Measurements from ENCODE around the gene CGRRF1. TPM values are rescaled to one million over a fixed set of nuclear protein-coding genes. Genes with fewer than 3 reads are reported as not detected.

Gene CGRRF1
- total RNA-seq, 1 experiment from 2014 or later = 19.1 TPM

DNA sequence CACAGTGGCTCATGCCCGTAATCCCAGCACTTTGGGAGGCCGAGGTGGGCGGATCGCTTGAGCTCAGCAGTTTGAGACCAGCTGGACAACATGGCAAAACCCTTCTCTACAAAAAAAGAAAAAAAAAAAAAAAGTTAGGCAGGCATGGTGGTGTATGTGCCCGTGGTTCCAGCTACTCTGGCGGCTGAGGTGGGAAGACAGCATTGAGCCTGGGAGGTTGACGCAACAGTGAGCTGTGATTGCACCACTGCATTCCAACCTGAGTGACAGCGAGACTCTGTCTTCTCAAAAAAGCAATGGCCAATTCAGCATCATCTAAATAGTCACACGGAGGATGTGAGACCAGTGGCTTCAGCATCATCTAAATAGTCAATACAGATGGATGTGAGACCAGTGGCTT is 46.8 kb downstream of the CGRRF1 start:
- Histone ChIP-seq H3K27ac (ENCODE audit: insufficient read length, low read depth, low read length) (no peak overlapping the region), H3K79me2 (ENCODE audit: insufficient read depth, low read length) (no peaks in the 10 kb centered on the region), H3K18ac (ENCODE audit: insufficient read length, low read depth, low read length) (no peak overlapping the region), H2BK20ac (ENCODE audit: low read depth, low read length, poor library complexity, severe bottlenecking) (no peak overlapping the region), H2BK12ac (ENCODE audit: insufficient read length, low read depth, low read length) (no peak overlapping the region), H3K14ac (ENCODE audit: insufficient read depth, low read length) (no peak overlapping the region), H3K4me2 (ENCODE audit: insufficient read depth, insufficient read length, low read length) (no peak overlapping the region), H2BK5ac (ENCODE audit: insufficient read length, low read length) (no peak overlapping the region), H3K9ac (ENCODE audit: extremely low read depth, insufficient read length, low read length) (no peak overlapping the region), H4K91ac (ENCODE audit: insufficient read length, low read depth, low read length) (no peak overlapping the region), H3K79me1 (ENCODE audit: insufficient read depth, low read depth, low read length, poor library complexity, severe bottlenecking) (no peaks in the 10 kb centered on the region), H4K8ac (replicated peaks; ENCODE audit: insufficient read length, low read depth, low read length) (no peak overlapping the region), H2AFZ (ENCODE audit: low read length) (no peak overlapping the region), H3K4ac (ENCODE audit: low read depth, low read length) (no peak overlapping the region), H2BK120ac (ENCODE audit: low read depth, low read length, poor library complexity, severe bottlenecking) (no peak overlapping the region), H2BK15ac (ENCODE audit: low read depth, low read length) (no peak overlapping the region), H3K4me1 (ENCODE audit: insufficient read depth, low read length) (peaks cover 3% of the 10 kb centered on the region; the same call in 1 of the 2 replicates), H4K20me1 (ENCODE audit: control insufficient read depth, insufficient read depth, insufficient read length) (no peaks in the 10 kb centered on the region), H4K5ac (ENCODE audit: insufficient read length, low read depth, low read length) (no peak overlapping the region), H3K9me3 (ENCODE audit: control insufficient read depth, low read depth, low read length) (no peaks in the 10 kb centered on the region), H3T11ph (ENCODE audit: low read length) (no peak overlapping the region), H3K56ac (ENCODE audit: insufficient read length, low read depth, low read length) (no peak overlapping the region), H2AK5ac (ENCODE audit: insufficient read length, low read length) (no peak overlapping the region), H3K23ac (ENCODE audit: insufficient read length, low read depth, low read length) (no peak overlapping the region), H3K23me2 (ENCODE audit: insufficient read length, low read depth, low read length, poor library complexity, severe bottlenecking) (no peaks in the 10 kb centered on the region), H3K27me3 (ENCODE audit: insufficient read depth, low read length) (no peaks in the 10 kb centered on the region)
- Mint-ChIP-seq H3K9me3 (no peaks in the 10 kb centered on the region), H3K36me3 (ENCODE audit: insufficient read depth in 1 of 3, low read depth in 3 of 3) (no peaks in the 10 kb centered on the region), H3K4me3 (no peak overlapping the region), H3K27me3 (ENCODE audit: low read depth) (peaks cover 3% of the 10 kb centered on the region; the same call in 1 of the 2 replicates), H3K4me1 (peaks cover 4 to 5% of the 10 kb centered on the region in 2 experiments; a peak in 3 of 4 replicates), H3K27ac (no peak overlapping the region)
- no CpG with 5 or more reads among the region's 9 CpGs for WGBS (ENCODE audit: extremely low coverage, insufficient read length, low lambda C conversion rate)
- TF ChIP-seq, protein P1, sequence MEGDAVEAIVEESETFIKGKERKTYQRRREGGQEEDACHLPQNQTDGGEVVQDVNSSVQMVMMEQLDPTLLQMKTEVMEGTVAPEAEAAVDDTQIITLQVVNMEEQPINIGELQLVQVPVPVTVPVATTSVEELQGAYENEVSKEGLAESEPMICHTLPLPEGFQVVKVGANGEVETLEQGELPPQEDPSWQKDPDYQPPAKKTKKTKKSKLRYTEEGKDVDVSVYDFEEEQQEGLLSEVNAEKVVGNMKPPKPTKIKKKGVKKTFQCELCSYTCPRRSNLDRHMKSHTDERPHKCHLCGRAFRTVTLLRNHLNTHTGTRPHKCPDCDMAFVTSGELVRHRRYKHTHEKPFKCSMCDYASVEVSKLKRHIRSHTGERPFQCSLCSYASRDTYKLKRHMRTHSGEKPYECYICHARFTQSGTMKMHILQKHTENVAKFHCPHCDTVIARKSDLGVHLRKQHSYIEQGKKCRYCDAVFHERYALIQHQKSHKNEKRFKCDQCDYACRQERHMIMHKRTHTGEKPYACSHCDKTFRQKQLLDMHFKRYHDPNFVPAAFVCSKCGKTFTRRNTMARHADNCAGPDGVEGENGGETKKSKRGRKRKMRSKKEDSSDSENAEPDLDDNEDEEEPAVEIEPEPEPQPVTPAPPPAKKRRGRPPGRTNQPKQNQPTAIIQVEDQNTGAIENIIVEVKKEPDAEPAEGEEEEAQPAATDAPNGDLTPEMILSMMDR (conservative IDR thresholded peaks at IDR 0.05) = no peak
- no peak for DNase-seq

All from H9 (cell line).